Measurements from ENCODE around the gene TRPM5.

TRPM5 gene

DNA sequence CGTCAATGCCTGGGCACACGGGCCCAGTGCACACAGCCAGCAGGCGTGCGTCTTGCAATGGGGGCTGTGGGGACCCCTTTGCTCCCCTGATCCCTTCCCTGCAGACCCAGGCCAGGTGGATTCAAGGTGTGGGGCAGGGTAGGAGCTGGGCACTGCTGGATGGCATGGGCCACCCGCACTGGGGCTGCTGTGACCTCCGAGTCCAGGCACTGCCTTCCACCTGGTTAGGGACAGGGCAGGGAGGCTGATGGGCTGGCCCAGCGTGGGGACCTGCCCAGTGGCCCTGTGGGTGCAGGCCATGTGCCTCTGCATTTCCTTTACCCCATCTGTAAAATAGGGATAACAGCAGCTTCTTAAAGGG is 23.4 kb upstream of the TRPM5 start:
- TF ChIP-seq CTCF (IDR thresholded peaks at IDR 0.05; ENCODE audit: insufficient read depth, low read length) = no peak
- TF ChIP-seq SPI1 (IDR thresholded peaks at IDR 0.05; ENCODE audit: borderline replicate concordance, low read depth) = no peak
- TF ChIP-seq, protein P1, sequence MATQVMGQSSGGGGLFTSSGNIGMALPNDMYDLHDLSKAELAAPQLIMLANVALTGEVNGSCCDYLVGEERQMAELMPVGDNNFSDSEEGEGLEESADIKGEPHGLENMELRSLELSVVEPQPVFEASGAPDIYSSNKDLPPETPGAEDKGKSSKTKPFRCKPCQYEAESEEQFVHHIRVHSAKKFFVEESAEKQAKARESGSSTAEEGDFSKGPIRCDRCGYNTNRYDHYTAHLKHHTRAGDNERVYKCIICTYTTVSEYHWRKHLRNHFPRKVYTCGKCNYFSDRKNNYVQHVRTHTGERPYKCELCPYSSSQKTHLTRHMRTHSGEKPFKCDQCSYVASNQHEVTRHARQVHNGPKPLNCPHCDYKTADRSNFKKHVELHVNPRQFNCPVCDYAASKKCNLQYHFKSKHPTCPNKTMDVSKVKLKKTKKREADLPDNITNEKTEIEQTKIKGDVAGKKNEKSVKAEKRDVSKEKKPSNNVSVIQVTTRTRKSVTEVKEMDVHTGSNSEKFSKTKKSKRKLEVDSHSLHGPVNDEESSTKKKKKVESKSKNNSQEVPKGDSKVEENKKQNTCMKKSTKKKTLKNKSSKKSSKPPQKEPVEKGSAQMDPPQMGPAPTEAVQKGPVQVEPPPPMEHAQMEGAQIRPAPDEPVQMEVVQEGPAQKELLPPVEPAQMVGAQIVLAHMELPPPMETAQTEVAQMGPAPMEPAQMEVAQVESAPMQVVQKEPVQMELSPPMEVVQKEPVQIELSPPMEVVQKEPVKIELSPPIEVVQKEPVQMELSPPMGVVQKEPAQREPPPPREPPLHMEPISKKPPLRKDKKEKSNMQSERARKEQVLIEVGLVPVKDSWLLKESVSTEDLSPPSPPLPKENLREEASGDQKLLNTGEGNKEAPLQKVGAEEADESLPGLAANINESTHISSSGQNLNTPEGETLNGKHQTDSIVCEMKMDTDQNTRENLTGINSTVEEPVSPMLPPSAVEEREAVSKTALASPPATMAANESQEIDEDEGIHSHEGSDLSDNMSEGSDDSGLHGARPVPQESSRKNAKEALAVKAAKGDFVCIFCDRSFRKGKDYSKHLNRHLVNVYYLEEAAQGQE (IDR thresholded peaks at IDR 0.05; ENCODE audit: insufficient replicate concordance, low read depth) = no peak
- no peak for TF ChIP-seq POLR2AphosphoS5 (IDR thresholded peaks at IDR 0.05; ENCODE audit: low read depth)
- no peak for TF ChIP-seq GABPA (IDR thresholded peaks at IDR 0.05; ENCODE audit: low read depth)
- no peaks in the 10 kb centered on the region for H3K27me3 ChIP-seq (ENCODE audit: insufficient read depth, poor library complexity, severe bottlenecking)
- no peak for DNase-seq (ENCODE audit: low read depth in 1 of 2, low spot score in 1 of 2)
- H3K27ac ChIP-seq (replicated peaks) = no peak overlapping the region
- H3K4me3 ChIP-seq (replicated peaks; ENCODE audit: insufficient read depth, low read length) = no peak overlapping the region

- no peak overlapping the region for H3K27ac ChIP-seq (replicated peaks)
- no peaks in the 10 kb centered on the region for H3K27me3 ChIP-seq (ENCODE audit: insufficient read depth, poor library complexity, severe bottlenecking)
- TF ChIP-seq SPI1 (IDR thresholded peaks at IDR 0.05; ENCODE audit: borderline replicate concordance, low read depth) = peak; percentile 34; the same call in 1 of the 2 replicates
- TF ChIP-seq, protein P1 (IDR thresholded peaks at IDR 0.05; ENCODE audit: insufficient replicate concordance, low read depth) = no peak
- TF ChIP-seq POLR2AphosphoS5 (IDR thresholded peaks at IDR 0.05; ENCODE audit: low read depth) = peak; percentile 41; the same call in 1 of the 2 replicates
- peak; percentile 31; the same call in 1 of the 2 replicates for TF ChIP-seq GABPA (IDR thresholded peaks at IDR 0.05; ENCODE audit: low read depth)
- TF ChIP-seq CTCF (IDR thresholded peaks at IDR 0.05; ENCODE audit: insufficient read depth, low read length) = no peak
- H3K4me3 ChIP-seq (replicated peaks; ENCODE audit: insufficient read depth, low read length) = no peak overlapping the region
- DNase-seq (ENCODE audit: low read depth in 1 of 2, low spot score in 1 of 2) = peak in 1 of 2 experiments; percentile 78
Observed at GRCh38 chr11:2466869-2467694, 22.8 kb upstream of the TRPM5 start.

- no peak for DNase-seq (ENCODE audit: low read depth in 1 of 2, low spot score in 1 of 2)
- H3K27ac ChIP-seq (replicated peaks) = no peak overlapping the region
- no peaks in the 10 kb centered on the region for H3K27me3 ChIP-seq (ENCODE audit: insufficient read depth, poor library complexity, severe bottlenecking)
- TF ChIP-seq, protein P1 (IDR thresholded peaks at IDR 0.05; ENCODE audit: insufficient replicate concordance, low read depth) = no peak
- TF ChIP-seq SPI1 (IDR thresholded peaks at IDR 0.05; ENCODE audit: borderline replicate concordance, low read depth) (no peak), CTCF (IDR thresholded peaks at IDR 0.05; ENCODE audit: insufficient read depth, low read length) (no peak)
- no peak overlapping the region for H3K4me3 ChIP-seq (replicated peaks; ENCODE audit: insufficient read depth, low read length)
Observed at GRCh38 chr11:2466069-2466801, 21.9 kb upstream of the TRPM5 start.

Measured in HL-60 (cell line).